GM12801 (cell line): ENCODE data around the gene SLC17A8.

Experiments used
- TF ChIP-seq, protein P1 (sequence below): IDR thresholded peaks from one replicate; pipeline ENCODE4 v1.5.1; 2011; ENCODE audit warnings: control low read depth; ENCODE audit not compliant: insufficient read length; ENCODE audit errors: extremely low read depth

SLC17A8 gene

GRCh38 chr12:100447381-100447780, 90.5 kb downstream of the SLC17A8 start:
- TF ChIP-seq, protein P1, sequence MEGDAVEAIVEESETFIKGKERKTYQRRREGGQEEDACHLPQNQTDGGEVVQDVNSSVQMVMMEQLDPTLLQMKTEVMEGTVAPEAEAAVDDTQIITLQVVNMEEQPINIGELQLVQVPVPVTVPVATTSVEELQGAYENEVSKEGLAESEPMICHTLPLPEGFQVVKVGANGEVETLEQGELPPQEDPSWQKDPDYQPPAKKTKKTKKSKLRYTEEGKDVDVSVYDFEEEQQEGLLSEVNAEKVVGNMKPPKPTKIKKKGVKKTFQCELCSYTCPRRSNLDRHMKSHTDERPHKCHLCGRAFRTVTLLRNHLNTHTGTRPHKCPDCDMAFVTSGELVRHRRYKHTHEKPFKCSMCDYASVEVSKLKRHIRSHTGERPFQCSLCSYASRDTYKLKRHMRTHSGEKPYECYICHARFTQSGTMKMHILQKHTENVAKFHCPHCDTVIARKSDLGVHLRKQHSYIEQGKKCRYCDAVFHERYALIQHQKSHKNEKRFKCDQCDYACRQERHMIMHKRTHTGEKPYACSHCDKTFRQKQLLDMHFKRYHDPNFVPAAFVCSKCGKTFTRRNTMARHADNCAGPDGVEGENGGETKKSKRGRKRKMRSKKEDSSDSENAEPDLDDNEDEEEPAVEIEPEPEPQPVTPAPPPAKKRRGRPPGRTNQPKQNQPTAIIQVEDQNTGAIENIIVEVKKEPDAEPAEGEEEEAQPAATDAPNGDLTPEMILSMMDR, result no peak

- TF ChIP-seq, protein P1, result no peak
Measured at GRCh38 chr12:100448656-100449055, 91.8 kb downstream of the SLC17A8 start.

DNA sequence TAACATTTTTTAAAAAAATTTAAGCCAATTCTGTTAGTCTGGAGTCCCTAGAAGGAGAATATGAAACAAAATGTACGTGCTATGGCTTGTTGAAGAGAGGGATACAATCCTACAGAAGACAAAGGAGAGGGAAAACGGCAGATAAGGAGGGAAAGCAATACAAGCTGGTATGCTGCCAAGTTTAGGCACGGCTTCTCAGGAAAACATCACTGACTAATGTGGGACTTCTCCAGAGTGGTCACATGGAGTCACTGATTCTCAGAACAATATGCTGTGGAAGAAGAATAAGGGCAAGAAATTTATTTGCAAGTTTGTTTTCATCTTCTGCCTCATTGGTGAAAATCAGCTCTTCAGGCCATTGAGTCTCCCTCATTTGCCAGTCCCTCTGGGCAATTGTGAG, 93.9 kb downstream of the SLC17A8 start:
- TF ChIP-seq, protein P1, result no peak

GRCh38 chr12:100453951-100454350, 97.1 kb downstream of the SLC17A8 start:
- TF ChIP-seq, protein P1, result no peak

GRCh38 chr12:100455896-100456295, 99.0 kb downstream of the SLC17A8 start:
- TF ChIP-seq, protein P1, result no peak

- TF ChIP-seq, protein P1, result no peak
Measured at GRCh38 chr12:100458191-100458590, 101.3 kb downstream of the SLC17A8 start.

- TF ChIP-seq, protein P1, result no peak
Measured at GRCh38 chr12:100460702-100461101, 103.8 kb downstream of the SLC17A8 start.
